Natural killer cell (primary cell): ENCODE data around the gene TSC22D3. TPM values are rescaled to one million over a fixed set of nuclear protein-coding genes. Genes with fewer than 3 reads are reported as not detected.
A peak's percentile ranks its signal among the peaks of the same experiment; 100 is the strongest.
"Not testable (repeated sequence)": the region's sequence is repeated elsewhere in the genome, so short reads cannot be mapped to it uniquely, and the experiment has no call there.

Source experiments
- ATAC-seq, 3 donors: fragments of 150-1000 bp in 2 of 3; fragments of 200-7000 bp in 1 of 3; cut with Tn5 transposase; 1 replicate in 1 of 3; 2 replicates in 2 of 3; pipeline ENCODE4 v1.10.0; 2021; ENCODE audit warnings: mild to moderate bottlenecking in 2 of 3, moderate library complexity in 2 of 3
- DNase-seq, 2 donors: peaks; one replicate each; pipeline versions ENCODE4 v3.0.0 to v3.0.0-alpha.2; 2013 to 2021; ENCODE audit warnings: mixed read lengths in 1 of 2
- H3K27ac ChIP-seq: one replicate; pipeline ENCODE4 v1.5.1; 2013; ENCODE audit warnings: mild to moderate bottlenecking, low read length
- H3K27me3 ChIP-seq: one replicate; pipeline ENCODE4 v1.6.1; 2013; ENCODE audit warnings: low read length; ENCODE audit not compliant: control insufficient read depth, insufficient read depth
- H3K36me3 ChIP-seq: one replicate; pipeline ENCODE4 v1.6.1; 2013; ENCODE audit warnings: low read length; ENCODE audit not compliant: control insufficient read depth, insufficient read depth
- H3K4me1 ChIP-seq: one replicate; pipeline ENCODE4 v1.6.1; 2013; ENCODE audit warnings: low read length; ENCODE audit not compliant: control insufficient read depth, insufficient read depth
- H3K4me3 ChIP-seq: one replicate; pipeline ENCODE4 v1.5.1; 2013; ENCODE audit warnings: low read length
- H3K9me3 ChIP-seq: one replicate; pipeline ENCODE4 v1.6.1; 2013; ENCODE audit warnings: low read length; ENCODE audit not compliant: control insufficient read depth, insufficient read depth
- H3K27ac Mint-ChIP-seq, 2 donors: one replicate each; pipeline ENCODE4 v1.8.0; 2022; ENCODE audit warnings: mild to moderate bottlenecking in 2 of 2, mixed read lengths in 2 of 2, moderate library complexity in 1 of 2
- H3K27me3 Mint-ChIP-seq, 2 donors: one replicate each; pipeline ENCODE4 v1.8.0; 2022; ENCODE audit warnings: low read depth in 2 of 2, mixed read lengths in 2 of 2
- H3K36me3 Mint-ChIP-seq: one replicate; pipeline ENCODE4 v1.8.0; 2022; ENCODE audit warnings: mixed read lengths
- H3K4me1 Mint-ChIP-seq, 2 donors: one replicate each; pipeline ENCODE4 v1.8.0; 2022; ENCODE audit warnings: mixed read lengths in 2 of 2
- H3K4me3 Mint-ChIP-seq: one replicate; pipeline ENCODE4 v1.8.0; 2022; ENCODE audit warnings: mild to moderate bottlenecking, moderate library complexity, mixed read lengths
- H3K9me3 Mint-ChIP-seq, 2 donors: one replicate each; pipeline ENCODE4 v1.8.0; 2022; ENCODE audit warnings: mixed read lengths in 2 of 2
- WGBS: methylation state at CpG from one replicate; pipeline ENCODE4 v1.1.7; 2013; ENCODE audit warnings: missing lambda C conversion rate; ENCODE audit not compliant: insufficient coverage; 5-methylcytosine and 5-hydroxymethylcytosine counted together
- intact Hi-C: fragments of 100-400 bp; cut with micrococcal nuclease; formaldehyde crosslinking; loops from one replicate; pipeline ENCODE4 v1.14.2; 2022
- total RNA-seq, 4 donors: library from RNA; stranded (reverse); fragments of 120-200 nt in 1 of 4; gene quantifications; one replicate each; pipeline versions ENCODE4 v1.2.3 to v1.2.4, GENCODE V29; 2013 to 2022
- TF ChIP-seq, protein P1 (sequence below): fragments of 200-600 bp; IDR thresholded peaks from one replicate; pipeline ENCODE4 v1.8.0; 2022; ENCODE audit warnings: antibody characterized with exemption

The TSC22D3 gene
- total RNA-seq, 3 donors from 2014 or later (not counting 1 experiment from before 2014, with no cell fraction given): 895 to 1,800 (median 1,053) TPM

DNA sequence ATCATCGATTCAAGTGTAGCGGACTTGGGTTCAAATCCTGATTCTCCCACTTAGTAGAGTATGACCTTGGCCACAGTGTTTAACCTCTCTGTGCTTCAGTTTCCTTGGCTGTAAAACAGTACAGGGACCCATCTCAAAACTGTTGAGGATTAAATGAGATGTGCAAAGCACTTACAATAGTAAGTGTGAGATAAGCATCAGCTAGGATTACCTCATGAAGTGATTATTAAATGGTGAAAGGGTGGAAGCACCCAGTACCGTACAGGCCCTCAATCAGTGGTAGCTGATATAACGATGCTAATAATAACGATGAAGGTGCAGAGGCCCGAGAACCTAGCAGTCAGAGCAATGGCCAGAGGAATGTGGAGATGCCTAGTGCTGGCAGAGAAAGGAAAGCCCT, 102.2 kb downstream of the TSC22D3 start:
- peak overlapping the region; percentile 81 for H3K4me3 Mint-ChIP-seq
- H3K27ac ChIP-seq: peak overlapping the region; percentile 100
- H3K36me3 Mint-ChIP-seq: no peaks in the 10 kb centered on the region
- no peaks in the 10 kb centered on the region for H3K27me3 ChIP-seq
- no peaks in the 10 kb centered on the region for H3K9me3 Mint-ChIP-seq
- peak in 1 of 2 donors; percentile 55 for DNase-seq
- no peaks in the 10 kb centered on the region for H3K36me3 ChIP-seq
- peak; percentile 3 to 11 (median 6) for ATAC-seq
- peaks cover 29 to 41% of the 10 kb centered on the region in 2 donors for H3K4me1 Mint-ChIP-seq
- H3K4me1 ChIP-seq: peaks cover 51% of the 10 kb centered on the region
- TF ChIP-seq, protein P1, sequence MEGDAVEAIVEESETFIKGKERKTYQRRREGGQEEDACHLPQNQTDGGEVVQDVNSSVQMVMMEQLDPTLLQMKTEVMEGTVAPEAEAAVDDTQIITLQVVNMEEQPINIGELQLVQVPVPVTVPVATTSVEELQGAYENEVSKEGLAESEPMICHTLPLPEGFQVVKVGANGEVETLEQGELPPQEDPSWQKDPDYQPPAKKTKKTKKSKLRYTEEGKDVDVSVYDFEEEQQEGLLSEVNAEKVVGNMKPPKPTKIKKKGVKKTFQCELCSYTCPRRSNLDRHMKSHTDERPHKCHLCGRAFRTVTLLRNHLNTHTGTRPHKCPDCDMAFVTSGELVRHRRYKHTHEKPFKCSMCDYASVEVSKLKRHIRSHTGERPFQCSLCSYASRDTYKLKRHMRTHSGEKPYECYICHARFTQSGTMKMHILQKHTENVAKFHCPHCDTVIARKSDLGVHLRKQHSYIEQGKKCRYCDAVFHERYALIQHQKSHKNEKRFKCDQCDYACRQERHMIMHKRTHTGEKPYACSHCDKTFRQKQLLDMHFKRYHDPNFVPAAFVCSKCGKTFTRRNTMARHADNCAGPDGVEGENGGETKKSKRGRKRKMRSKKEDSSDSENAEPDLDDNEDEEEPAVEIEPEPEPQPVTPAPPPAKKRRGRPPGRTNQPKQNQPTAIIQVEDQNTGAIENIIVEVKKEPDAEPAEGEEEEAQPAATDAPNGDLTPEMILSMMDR: no peak
- intact Hi-C loops: loop anchor here (1.0 kb wide), 3 partner anchors 38 to 69 kb away; no protein-coding TSS in a partner anchor
- peaks cover 0 to 20% of the 10 kb centered on the region in 2 donors for H3K27me3 Mint-ChIP-seq
- WGBS: 30% methylated on average over 6 of the region's 6 CpGs
- H3K4me3 ChIP-seq: no peak overlapping the region
- H3K9me3 ChIP-seq: no peaks in the 10 kb centered on the region
- peak overlapping the region; percentile 90 to 95 for H3K27ac Mint-ChIP-seq

DNA sequence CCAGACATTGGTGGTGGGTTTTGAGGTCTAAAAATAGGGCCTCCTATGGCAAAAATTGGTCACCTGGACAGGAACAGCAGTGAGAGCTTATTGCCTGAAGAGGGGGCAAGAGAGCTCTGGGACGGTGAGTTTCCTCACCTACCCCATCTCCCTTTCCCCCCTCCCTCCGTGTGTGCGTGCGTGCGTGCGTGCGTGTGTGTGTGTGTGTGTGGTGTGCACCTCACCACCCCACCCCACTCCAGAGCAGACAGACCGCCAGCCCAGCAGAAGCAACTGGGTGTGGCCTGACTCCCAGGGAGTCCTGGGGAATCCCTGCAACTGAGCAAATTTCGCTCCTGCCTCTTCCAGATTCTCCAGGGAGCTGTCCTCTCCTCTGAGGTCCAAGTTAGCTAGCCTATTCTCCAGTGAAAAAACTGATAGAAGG, 102.6 kb downstream of the TSC22D3 start:
- H3K9me3 Mint-ChIP-seq: no peaks in the 10 kb centered on the region
- Histone ChIP-seq H3K9me3 (no peaks in the 10 kb centered on the region), H3K27ac (peak overlapping the region; percentile 100), H3K27me3 (no peaks in the 10 kb centered on the region), H3K36me3 (no peaks in the 10 kb centered on the region), H3K4me3 (no peak overlapping the region), H3K4me1 (peaks cover 47% of the 10 kb centered on the region)
- TF ChIP-seq, protein P1: peak; percentile 58
- 6% methylated on average over 2 of the region's 9 CpGs for WGBS
- peak overlapping the region; percentile 81 for H3K4me3 Mint-ChIP-seq
- no peaks in the 10 kb centered on the region for H3K36me3 Mint-ChIP-seq
- H3K4me1 Mint-ChIP-seq: peaks cover 29 to 38% of the 10 kb centered on the region in 2 donors
- ATAC-seq: peak; percentile 60 to 77 (median 67)
- intact Hi-C loops: loop anchor here (1.0 kb wide), 3 partner anchors 38 to 69 kb away; no protein-coding TSS in a partner anchor
- peaks cover 0 to 15% of the 10 kb centered on the region in 2 donors for H3K27me3 Mint-ChIP-seq
- peak; percentile 57 to 93 for DNase-seq
- H3K27ac Mint-ChIP-seq: peak overlapping the region; percentile 90 to 95

DNA sequence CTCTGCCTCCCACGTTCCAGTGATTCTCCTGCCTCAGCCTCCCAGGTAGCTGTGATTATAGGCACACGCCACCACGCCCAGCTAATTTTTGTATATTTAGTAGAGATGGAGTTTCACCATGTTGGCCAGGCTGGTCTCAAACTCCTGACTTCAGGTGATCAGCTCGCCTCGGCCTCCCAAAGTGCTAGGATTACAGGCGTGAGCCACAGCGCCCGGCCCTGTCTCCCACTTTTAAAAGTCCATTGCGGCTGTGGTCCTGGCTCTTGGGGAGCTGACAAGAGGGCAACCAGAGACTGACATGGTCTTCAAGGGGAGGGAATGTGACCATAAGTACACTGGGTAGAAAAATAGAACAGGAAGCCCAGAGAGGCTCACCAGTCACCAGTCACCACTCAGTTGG, 104.3 kb downstream of the TSC22D3 start:
- H3K9me3 ChIP-seq, H3K9me3 Mint-ChIP-seq, DNase-seq, H3K27ac Mint-ChIP-seq, ATAC-seq, intact Hi-C loops, H3K36me3 Mint-ChIP-seq, H3K4me3 Mint-ChIP-seq, H3K27ac ChIP-seq, H3K4me3 ChIP-seq, H3K36me3 ChIP-seq, H3K27me3 ChIP-seq: not testable (repeated sequence)
- Mint-ChIP-seq H3K27me3 (peaks cover 3 to 24% of the 10 kb centered on the region in 2 donors), H3K4me1 (peaks cover 29 to 30% of the 10 kb centered on the region in 2 donors)
- H3K4me1 ChIP-seq: peaks cover 38% of the 10 kb centered on the region
- 100% methylated on average over 9 of the region's 9 CpGs for WGBS

DNA sequence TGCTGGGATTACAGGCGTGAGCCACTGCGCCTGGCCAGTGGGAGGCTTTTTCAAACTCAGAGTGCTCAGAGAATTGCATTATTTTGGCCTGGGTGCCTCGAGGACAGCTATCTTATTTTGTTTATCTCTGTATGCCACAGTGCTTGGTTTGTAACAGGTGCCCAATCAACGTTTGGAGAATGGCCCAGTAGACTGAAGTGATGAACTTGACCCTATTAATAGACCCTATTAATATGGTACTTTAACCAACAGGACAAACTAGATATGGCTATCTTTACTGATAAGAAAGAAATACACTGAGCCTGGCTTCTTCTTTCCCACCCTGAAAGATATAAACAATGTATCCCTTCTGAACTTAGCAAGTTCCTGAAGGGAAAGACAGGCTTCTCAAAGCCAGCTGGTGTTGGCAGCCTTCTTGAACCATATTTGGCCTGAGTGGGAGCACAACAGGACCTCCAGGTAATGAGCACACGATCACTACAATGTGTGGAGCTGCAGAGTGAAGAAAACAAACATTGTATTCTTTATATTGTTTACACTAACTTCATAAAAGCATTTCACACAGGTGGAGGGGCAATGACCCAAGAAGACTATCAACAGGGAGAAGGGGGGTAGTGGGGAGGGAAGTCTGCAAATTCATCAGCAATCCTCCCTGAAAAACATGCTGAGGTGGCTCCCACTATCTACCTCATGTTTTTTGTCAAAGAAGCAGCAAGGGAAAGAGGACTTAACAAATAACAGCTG, 105.5 kb downstream of the TSC22D3 start:
- no peaks in the 10 kb centered on the region for H3K27me3 ChIP-seq
- Mint-ChIP-seq H3K27me3 (peaks cover 3 to 15% of the 10 kb centered on the region in 2 donors), H3K4me1 (peaks cover 19 to 21% of the 10 kb centered on the region in 2 donors), H3K9me3 (no peaks in the 10 kb centered on the region), H3K36me3 (no peaks in the 10 kb centered on the region), H3K27ac (no peak overlapping the region), H3K4me3 (no peak overlapping the region)
- intact Hi-C loops: no loop called here
- H3K9me3 ChIP-seq: no peaks in the 10 kb centered on the region
- ATAC-seq (no peak), DNase-seq (no peak)
- no peak overlapping the region for H3K4me3 ChIP-seq
- H3K4me1 ChIP-seq: peaks cover 26% of the 10 kb centered on the region
- TF ChIP-seq, protein P1: no peak
- 83% methylated on average over 3 of the region's 5 CpGs for WGBS
- no peaks in the 10 kb centered on the region for H3K36me3 ChIP-seq
- H3K27ac ChIP-seq: no peak overlapping the region
